HL-60 (cell line): ENCODE measurements around the gene DHX29.

Experiments used
- DNase-seq, 2 experiments: peaks; one replicate each; pipeline ENCODE4 v3.0.0-alpha.2; 2010 to 2020; ENCODE audit warnings: low read depth in 1 of 2, low spot score in 1 of 2
- H3K27ac ChIP-seq: fragments of 250-450 bp; sonication (Bioruptor Pico); replicated peaks from 2 replicates; pipeline ENCODE4 v1.5.1; 2020; ENCODE audit warnings: mild to moderate bottlenecking, moderate library complexity
- H3K27me3 ChIP-seq: fragments of 250-450 bp; sonication (Bioruptor Pico); 2 replicates; pipeline ENCODE4 v1.5.1; 2021; ENCODE audit warnings: mild to moderate bottlenecking, moderate library complexity; ENCODE audit not compliant: insufficient read depth, poor library complexity, severe bottlenecking
- H3K4me3 ChIP-seq: replicated peaks from 2 replicates; pipeline ENCODE4 v1.5.1; 2011; ENCODE audit warnings: mild to moderate bottlenecking, control low read depth, low read length; ENCODE audit not compliant: insufficient read depth
- GABPA ChIP-seq: IDR thresholded peaks from 2 replicates; pipeline ENCODE4 v1.6.1; 2012; ENCODE audit warnings: low read depth
- POLR2AphosphoS5 ChIP-seq: IDR thresholded peaks from 2 replicates; pipeline ENCODE4 v1.6.1; 2012; ENCODE audit warnings: low read depth
- SPI1 ChIP-seq: IDR thresholded peaks from 2 replicates; pipeline ENCODE4 v1.6.1; 2012; ENCODE audit warnings: low read depth, mild to moderate bottlenecking, borderline replicate concordance
- TF ChIP-seq, protein P1 (sequence below): IDR thresholded peaks from one replicate; pipeline ENCODE4 v1.5.1; 2011; ENCODE audit warnings: low read length, control low read depth, inconsistent platforms; ENCODE audit not compliant: insufficient read depth
- TF ChIP-seq, protein P2 (sequence below): IDR thresholded peaks from 2 replicates; pipeline ENCODE4 v1.6.1; 2012; ENCODE audit warnings: low read depth; ENCODE audit not compliant: insufficient replicate concordance

DHX29 gene

GRCh38 chr5:55325621-55326020, 18.1 kb upstream of the DHX29 start:
- no peaks in the 10 kb centered on the region for H3K27me3 ChIP-seq
- no peak overlapping the region for H3K4me3 ChIP-seq
- DNase-seq: no peak
- no peak for TF ChIP-seq POLR2AphosphoS5
- TF ChIP-seq, protein P1, sequence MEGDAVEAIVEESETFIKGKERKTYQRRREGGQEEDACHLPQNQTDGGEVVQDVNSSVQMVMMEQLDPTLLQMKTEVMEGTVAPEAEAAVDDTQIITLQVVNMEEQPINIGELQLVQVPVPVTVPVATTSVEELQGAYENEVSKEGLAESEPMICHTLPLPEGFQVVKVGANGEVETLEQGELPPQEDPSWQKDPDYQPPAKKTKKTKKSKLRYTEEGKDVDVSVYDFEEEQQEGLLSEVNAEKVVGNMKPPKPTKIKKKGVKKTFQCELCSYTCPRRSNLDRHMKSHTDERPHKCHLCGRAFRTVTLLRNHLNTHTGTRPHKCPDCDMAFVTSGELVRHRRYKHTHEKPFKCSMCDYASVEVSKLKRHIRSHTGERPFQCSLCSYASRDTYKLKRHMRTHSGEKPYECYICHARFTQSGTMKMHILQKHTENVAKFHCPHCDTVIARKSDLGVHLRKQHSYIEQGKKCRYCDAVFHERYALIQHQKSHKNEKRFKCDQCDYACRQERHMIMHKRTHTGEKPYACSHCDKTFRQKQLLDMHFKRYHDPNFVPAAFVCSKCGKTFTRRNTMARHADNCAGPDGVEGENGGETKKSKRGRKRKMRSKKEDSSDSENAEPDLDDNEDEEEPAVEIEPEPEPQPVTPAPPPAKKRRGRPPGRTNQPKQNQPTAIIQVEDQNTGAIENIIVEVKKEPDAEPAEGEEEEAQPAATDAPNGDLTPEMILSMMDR: no peak
- TF ChIP-seq, protein P2, sequence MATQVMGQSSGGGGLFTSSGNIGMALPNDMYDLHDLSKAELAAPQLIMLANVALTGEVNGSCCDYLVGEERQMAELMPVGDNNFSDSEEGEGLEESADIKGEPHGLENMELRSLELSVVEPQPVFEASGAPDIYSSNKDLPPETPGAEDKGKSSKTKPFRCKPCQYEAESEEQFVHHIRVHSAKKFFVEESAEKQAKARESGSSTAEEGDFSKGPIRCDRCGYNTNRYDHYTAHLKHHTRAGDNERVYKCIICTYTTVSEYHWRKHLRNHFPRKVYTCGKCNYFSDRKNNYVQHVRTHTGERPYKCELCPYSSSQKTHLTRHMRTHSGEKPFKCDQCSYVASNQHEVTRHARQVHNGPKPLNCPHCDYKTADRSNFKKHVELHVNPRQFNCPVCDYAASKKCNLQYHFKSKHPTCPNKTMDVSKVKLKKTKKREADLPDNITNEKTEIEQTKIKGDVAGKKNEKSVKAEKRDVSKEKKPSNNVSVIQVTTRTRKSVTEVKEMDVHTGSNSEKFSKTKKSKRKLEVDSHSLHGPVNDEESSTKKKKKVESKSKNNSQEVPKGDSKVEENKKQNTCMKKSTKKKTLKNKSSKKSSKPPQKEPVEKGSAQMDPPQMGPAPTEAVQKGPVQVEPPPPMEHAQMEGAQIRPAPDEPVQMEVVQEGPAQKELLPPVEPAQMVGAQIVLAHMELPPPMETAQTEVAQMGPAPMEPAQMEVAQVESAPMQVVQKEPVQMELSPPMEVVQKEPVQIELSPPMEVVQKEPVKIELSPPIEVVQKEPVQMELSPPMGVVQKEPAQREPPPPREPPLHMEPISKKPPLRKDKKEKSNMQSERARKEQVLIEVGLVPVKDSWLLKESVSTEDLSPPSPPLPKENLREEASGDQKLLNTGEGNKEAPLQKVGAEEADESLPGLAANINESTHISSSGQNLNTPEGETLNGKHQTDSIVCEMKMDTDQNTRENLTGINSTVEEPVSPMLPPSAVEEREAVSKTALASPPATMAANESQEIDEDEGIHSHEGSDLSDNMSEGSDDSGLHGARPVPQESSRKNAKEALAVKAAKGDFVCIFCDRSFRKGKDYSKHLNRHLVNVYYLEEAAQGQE: no peak
- no peak for TF ChIP-seq SPI1
- TF ChIP-seq GABPA: no peak
- H3K27ac ChIP-seq: no peak overlapping the region

DNA sequence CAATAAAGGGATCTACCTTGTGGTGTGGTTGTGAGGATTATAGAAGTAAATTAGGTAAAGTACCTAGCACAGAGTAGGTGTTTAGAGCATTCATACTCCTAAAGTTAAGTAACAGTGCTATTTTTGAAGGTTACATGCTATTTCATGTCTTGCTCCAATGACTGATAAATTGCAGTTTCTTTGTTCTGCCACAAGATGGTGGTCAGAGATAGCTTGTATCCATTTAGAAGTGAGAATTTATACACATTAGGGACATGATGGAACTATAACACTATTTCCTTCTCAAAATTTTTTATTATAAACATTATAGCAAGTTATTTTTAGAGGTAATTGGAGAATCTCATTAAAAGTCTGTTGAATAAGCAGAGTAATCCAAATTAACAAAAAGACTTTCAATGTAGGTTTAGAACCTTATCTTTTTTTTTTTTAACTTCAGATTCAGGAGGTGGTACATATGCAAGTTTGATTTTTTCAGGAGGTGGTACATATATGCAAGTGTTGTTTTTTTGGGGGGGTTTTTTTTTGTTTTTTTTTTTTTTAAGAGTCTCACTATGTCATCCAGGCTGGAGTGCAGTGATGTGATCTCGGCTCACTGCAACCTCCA, 17.4 kb upstream of the DHX29 start:
- Histone ChIP-seq H3K27me3 (no peaks in the 10 kb centered on the region), H3K27ac (no peak overlapping the region), H3K4me3 (no peak overlapping the region)
- TF ChIP-seq, protein P1: no peak
- TF ChIP-seq GABPA (no peak), POLR2AphosphoS5 (no peak), SPI1 (no peak)
- TF ChIP-seq, protein P2: no peak
- no peak for DNase-seq

GRCh38 chr5:55324006-55324405, 16.5 kb upstream of the DHX29 start:
- Histone ChIP-seq H3K4me3 (no peak overlapping the region), H3K27me3 (no peaks in the 10 kb centered on the region), H3K27ac (no peak overlapping the region)
- no peak for DNase-seq
- TF ChIP-seq, protein P2: no peak
- TF ChIP-seq POLR2AphosphoS5 (no peak), SPI1 (no peak), GABPA (no peak)
- TF ChIP-seq, protein P1: no peak
